MM.1S (cell line): Measurements from ENCODE around the gene PPP2R5E.
"Not testable (repeated sequence)": the region's sequence is repeated elsewhere in the genome, so short reads cannot be mapped to it uniquely, and the experiment has no call there.

Experiments
- EZH2 ChIP-seq: fragments of 300-600 bp; sonication (generic); optimal IDR thresholded peaks from 2 replicates; pipeline ENCODE3; 2017; ENCODE audit warnings: low read depth, mild to moderate bottlenecking, antibody characterized with exemption, low read length, mixed read lengths
- EZH2phosphoT487 ChIP-seq: fragments of 300-600 bp; sonication (generic); IDR thresholded peaks from 2 replicates; pipeline ENCODE4 v1.6.1; 2018; ENCODE audit warnings: antibody characterized with exemption, low read length
- TF ChIP-seq, protein P1 (sequence below): fragments of 300-600 bp; sonication (generic); IDR thresholded peaks from 2 replicates; pipeline ENCODE4 v1.5.1; 2016; ENCODE audit warnings: antibody characterized with exemption, low read length, mixed read lengths

DNA sequence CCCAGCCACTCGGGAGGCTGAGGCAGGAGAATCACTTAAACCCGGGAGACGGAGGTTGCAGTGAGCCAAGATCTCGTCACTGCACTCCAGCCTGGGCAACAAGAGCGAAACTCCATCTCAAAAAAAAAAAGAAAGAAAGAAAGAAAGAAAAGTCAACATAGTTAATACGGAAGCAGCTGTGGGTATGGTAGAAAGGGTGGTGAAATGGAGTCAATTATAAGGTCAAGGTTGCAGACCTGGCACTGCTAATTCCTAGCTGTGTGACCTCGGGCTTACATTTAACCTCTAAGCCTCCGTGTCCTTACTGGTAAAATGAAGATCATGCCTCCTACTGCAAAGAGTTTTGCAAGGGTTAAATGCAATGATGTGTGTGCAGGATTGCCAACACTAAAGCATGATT, 39.9 kb upstream of the PPP2R5E start:
- TF ChIP-seq, protein P1, sequence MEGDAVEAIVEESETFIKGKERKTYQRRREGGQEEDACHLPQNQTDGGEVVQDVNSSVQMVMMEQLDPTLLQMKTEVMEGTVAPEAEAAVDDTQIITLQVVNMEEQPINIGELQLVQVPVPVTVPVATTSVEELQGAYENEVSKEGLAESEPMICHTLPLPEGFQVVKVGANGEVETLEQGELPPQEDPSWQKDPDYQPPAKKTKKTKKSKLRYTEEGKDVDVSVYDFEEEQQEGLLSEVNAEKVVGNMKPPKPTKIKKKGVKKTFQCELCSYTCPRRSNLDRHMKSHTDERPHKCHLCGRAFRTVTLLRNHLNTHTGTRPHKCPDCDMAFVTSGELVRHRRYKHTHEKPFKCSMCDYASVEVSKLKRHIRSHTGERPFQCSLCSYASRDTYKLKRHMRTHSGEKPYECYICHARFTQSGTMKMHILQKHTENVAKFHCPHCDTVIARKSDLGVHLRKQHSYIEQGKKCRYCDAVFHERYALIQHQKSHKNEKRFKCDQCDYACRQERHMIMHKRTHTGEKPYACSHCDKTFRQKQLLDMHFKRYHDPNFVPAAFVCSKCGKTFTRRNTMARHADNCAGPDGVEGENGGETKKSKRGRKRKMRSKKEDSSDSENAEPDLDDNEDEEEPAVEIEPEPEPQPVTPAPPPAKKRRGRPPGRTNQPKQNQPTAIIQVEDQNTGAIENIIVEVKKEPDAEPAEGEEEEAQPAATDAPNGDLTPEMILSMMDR, result not testable (repeated sequence)
- not testable (repeated sequence) for TF ChIP-seq EZH2phosphoT487, EZH2
